SKM-1 treated with dmso at 0.1 percent for 144 hours (cell line): ENCODE results near the gene CTCFL.
"Not testable (repeated sequence)": the region's sequence is repeated elsewhere in the genome, so short reads cannot be mapped to it uniquely, and the experiment has no call there.

Experiments
- DNase-seq: peaks from one replicate; lab custom pipeline; 2025; ENCODE audit not compliant: unreplicated experiment; lab: John Stamatoyannopoulos, UW

The CTCFL gene

GRCh38 chr20:57511709-57512108 is 13.2 kb downstream of the CTCFL start:
- DNase-seq: not testable (repeated sequence)

DNA sequence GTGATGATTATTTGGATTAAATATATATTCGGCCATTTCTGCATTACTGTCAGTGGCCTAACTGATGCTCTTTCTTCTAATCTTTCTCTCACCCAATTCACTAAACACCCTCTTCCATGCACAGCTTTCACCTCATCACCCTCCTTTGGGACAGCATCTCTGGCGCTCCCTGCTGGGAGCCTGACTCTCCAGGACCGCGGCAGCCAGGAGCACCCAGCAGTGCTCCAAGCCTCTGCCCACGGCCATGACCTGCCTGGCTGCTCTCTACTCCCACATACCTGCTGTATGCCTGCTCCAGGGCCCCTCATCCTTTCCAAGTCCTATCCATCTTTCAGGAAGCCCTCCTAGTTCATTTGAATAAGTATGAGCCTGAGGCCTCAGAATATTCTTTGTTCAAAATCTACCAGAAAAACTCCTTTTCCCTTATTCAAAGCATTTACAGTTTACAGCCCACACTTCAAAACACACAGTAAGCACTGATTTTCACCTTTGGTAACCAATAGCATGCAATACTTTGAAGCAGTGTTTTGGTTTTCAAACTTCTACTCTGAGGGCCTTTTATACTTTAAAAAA is 15.2 kb downstream of the CTCFL start:
- DNase-seq: peak; percentile 20

GRCh38 chr20:57508831-57509230 is 16.1 kb downstream of the CTCFL start:
- DNase-seq: no peak

DNA sequence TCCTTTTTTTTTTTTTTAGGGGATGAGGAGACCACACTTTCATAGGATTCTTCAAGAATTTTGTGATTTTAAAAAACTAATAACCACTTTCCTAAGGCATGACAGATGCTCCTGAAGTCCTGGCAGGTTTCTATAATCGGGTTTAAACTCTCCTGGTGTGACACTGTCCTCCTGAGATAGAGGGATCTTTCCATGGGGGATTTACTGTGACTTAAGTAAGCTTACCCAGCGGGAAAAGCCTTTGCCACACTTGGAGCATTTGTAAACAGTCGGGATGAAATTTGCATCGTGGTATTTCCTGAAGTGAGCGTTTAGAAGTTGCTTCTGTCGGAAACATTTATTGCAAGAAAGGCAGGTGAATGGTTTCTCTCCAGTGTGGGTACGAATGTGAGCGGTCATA is 16.6 kb downstream of the CTCFL start:
- no peak for DNase-seq

DNA sequence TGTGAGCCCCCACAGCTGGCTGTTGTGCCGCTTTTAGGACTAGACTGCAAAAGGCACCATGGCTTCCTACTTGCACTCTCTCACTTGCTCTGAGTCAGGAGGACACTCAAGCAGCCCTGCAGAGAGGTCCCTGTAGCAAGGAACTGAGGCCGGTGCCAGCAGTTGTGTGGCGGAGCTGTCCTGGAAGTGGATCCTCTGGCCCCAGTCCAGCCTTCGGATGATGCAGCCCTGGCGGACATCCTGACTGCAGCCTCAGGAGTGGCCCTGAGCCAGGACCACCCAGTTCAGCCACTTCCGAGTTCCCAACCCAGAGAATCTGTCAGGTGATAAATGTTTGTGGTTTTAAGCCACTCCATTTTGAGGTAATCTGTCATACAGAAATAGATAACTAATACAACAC is 17.5 kb downstream of the CTCFL start:
- DNase-seq: no peak

DNA sequence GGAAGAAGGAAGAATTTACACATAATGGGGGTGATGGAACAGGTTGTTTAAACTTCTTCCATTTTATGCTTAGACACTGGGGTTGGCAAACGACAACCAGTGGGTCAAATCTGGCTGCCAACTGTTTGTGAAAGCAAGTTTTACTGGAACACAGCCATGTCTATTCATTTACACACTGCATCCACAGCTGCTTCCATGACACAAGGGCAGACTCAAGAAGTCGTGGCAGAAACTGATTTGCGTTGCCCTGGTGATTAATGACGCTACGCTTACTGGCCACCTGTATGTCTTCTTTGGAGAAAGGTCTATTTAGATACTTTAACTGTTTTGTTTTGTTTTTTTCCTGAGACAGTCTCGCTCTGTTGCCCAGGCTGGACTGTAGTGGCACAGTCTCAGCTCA is 19.0 kb downstream of the CTCFL start:
- no peak for DNase-seq

- DNase-seq: no peak
These were observed 20.5 kb downstream of the CTCFL start for GRCh38 chr20:57504411-57504810.

GRCh38 chr20:57503035-57503658 is 21.8 kb downstream of the CTCFL start:
- DNase-seq: peak; percentile 86

GRCh38 chr20:57502336-57502700 is 22.6 kb downstream of the CTCFL start:
- DNase-seq: no peak

DNA sequence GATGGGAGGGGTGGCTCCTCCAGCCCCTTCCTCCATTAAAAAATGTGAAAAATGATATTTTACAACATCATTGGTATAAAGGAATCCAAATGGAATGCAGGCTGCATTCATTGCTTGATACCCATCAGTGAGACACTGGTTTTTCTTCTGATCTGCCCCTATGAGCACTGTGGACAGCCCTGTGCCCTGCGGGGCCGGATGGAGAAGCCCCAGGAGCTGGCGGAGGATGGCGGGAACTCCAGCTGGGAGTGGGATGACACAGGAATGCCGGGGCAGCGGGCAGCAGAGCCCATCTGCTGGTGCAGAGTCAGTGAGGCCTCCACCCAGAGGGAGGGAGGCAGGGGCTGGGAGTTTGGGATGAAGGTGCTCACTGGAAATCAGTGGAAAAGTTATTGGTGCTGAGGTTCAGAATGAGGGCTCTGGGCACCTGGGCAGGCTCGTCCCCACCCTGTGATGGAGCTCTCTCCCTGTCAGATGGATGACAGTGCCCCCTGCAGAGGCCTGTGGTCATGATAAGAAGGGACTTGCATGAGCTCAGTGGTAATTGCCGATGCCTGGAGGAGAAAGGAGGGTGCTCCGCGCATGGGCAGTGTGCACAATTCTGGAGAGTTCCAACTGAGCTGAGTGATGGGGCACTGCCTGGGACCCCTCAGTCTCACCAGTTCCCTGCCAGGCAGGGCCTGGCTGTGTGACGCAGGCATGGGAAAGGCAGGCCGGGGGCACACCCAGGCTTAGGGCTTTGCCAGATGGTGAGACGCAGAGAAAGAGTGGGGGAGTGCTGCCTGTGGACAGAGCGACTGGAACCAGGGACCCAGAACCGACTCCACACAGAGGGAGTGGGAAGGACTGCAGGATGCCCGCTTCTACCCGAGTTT is 23.2 kb downstream of the CTCFL start:
- no peak for DNase-seq

DNA sequence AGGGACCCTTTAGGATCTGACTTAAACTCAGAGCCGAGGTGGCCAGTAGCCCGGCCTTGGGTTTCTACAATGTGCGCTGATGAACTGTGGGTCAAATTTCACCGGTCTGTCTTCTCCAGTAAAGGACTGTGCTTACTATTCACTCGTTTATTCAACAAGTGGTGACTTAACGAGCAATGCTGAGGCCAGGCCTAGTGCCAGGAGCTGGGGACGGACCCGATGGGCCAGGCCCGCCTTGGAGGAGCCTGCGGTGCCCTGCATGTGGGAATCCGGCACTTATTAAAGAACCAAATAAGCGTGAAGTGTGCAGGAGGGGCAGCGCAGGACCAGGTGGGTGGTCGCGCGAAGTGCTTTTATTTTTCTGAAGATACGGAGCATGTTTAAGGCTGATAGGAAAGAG is 24.0 kb downstream of the CTCFL start:
- no peak for DNase-seq

GRCh38 chr20:57500235-57500634 is 24.7 kb downstream of the CTCFL start:
- no peak for DNase-seq

- DNase-seq: no peak
These were observed 25.3 kb downstream of the CTCFL start for GRCh38 chr20:57499676-57500075.

DNA sequence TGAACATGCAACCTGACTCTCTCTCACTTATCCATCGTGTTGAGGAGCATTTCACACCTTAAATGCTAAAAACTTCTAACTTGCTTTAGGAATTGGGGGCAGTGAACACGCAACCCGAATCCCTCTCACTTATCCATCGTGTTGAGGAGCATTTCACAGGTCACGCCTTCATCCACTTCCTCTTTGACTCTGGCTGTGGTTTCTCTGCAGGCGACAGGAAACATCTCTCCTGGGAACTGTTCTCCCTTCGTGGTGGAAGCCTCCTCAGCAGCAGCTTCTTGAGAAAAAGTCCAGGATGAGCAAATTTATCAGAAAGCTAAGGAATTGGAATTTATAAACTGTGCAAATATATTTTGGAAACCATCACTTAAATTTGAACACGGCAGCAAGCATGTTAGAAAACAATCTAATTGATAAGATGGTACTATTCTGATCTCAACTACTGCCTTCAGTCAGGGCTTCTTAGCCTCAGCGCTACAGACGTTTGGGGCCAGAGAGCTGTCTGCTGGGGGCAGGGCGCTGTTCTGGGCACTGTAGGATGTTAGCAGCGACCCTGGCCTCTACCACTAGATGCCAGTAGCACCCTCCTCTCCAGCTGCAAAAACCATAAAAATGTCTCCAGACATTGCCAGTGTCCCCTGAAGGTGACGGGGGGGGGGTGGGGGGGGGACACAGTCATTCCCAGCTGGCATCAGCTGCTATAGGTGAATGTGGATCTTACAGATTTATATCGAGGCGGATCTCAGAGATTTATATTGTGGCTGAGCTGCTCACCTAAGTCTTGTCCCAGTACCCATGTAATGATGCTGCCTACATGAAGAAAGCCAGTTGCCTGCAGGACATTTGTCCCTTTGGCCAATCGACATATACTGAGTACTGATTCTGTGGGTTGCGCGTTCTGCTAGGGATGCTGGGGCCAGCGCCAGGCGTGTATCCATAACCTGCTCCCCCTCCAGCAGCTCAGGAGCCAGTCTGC is 26.2 kb downstream of the CTCFL start:
- peak; percentile 55 for DNase-seq

GRCh38 chr20:57496592-57496991 is 28.3 kb downstream of the CTCFL start:
- no peak for DNase-seq

DNA sequence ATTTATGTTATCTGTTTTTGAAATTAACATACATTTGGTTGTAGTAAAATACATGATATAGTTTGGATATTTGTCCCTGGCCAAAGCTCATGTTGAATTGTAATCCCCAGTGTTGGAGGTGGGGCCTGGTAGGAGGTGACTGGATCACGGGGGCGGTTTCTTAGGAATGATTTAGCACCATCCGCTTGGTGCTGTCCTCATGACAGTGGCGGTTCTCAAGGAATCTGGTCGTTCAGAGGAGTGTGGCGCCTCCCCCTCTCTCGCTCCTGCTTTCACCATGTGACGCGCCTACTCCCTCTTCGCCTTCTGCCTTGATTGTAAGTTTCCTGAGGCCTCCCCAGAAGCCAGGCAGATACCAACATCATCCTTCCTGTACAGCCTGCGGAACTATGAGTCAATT is 29.0 kb downstream of the CTCFL start:
- no peak for DNase-seq

- DNase-seq: no peak
These were observed 31.8 kb downstream of the CTCFL start for GRCh38 chr20:57493091-57493615.

DNA sequence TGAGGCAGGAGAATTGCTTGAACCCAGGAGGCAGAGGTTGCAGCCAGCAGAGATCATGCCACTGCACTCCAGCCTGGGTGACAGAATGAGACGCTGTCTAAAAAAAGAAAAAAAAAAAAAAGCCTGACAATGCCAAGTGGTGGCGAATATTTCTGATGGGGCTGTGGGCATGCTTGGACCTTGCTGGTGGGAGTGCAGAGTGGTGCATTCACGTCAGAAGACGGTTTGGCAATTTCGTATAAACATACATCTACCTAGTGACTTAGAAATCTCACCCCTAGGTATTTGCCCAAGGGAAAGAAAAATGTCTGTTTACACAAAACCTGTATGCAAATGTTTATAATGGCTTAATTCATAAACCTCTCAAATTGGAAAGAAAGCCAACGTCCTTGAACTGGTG is 33.6 kb downstream of the CTCFL start:
- DNase-seq: no peak

DNA sequence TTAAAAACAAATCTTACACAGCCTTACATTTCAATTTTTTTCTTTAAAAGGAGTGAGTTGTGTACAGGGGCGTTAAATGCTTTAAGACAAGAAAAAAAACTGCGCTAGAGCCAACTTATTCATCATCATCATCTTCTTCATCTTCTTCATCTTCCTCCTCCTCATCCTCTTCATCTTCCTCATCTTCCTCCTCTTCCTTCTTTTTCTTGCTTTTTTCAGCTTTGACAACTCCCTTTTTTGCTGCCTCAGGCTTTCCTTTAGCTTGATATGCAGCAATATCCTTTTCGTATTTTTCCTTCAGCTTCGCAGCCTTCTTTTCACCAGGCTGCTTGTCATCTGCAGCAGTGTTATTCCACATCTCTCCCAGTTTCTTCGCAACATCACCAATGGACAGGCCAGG is 36.7 kb downstream of the CTCFL start:
- DNase-seq: not testable (repeated sequence)

GRCh38 chr20:57485770-57486169 is 39.2 kb downstream of the CTCFL start:
- no peak for DNase-seq

- no peak for DNase-seq
These were observed 40.2 kb downstream of the CTCFL start for GRCh38 chr20:57484772-57485171.
